HAP-1 (cell line): ENCODE data around the gene SYNJ2BP.
"Not testable (repeated sequence)": the region's sequence is repeated elsewhere in the genome, so short reads cannot be mapped to it uniquely, and the experiment has no call there.

Source experiments
- DNase-seq, 2 experiments: peaks; one replicate each; pipeline ENCODE4 v3.0.0-alpha.2; 2016 to 2020; ENCODE audit warnings: low spot score in 2 of 2
- H3K27me3 ChIP-seq: fragments of 250-450 bp; sonication (Bioruptor Pico); 2 replicates; pipeline ENCODE4 v1.5.1; 2020; ENCODE audit warnings: low read depth, mild to moderate bottlenecking, moderate library complexity
- H3K36me3 ChIP-seq: fragments of 250-450 bp; sonication (Bioruptor Pico); replicated peaks from 2 replicates; pipeline ENCODE4 v1.5.1; 2020; ENCODE audit warnings: mild to moderate bottlenecking
- H3K4me1 ChIP-seq: fragments of 250-450 bp; sonication (Bioruptor Pico); 2 replicates; pipeline ENCODE4 v1.5.1; 2020; ENCODE audit warnings: mild to moderate bottlenecking
- H3K4me3 ChIP-seq: fragments of 250-450 bp; sonication (Bioruptor Pico); 2 replicates; pipeline ENCODE4 v1.5.1; 2020; ENCODE audit warnings: mild to moderate bottlenecking, moderate library complexity
- H3K9me3 ChIP-seq: fragments of 250-450 bp; sonication (Bioruptor Pico); 2 replicates; pipeline ENCODE4 v1.5.1; 2020; ENCODE audit warnings: mild to moderate bottlenecking, moderate library complexity
- in situ Hi-C: fragments of 300-500 bp; cut with MboI; formaldehyde crosslinking; loops from 3 replicates; pipeline ENCODE4 v1.14.3; 2020; ENCODE audit warnings: low sequenced_read_pairs, inconsistent platforms, mixed read lengths

Gene SYNJ2BP

GRCh38 chr14:70416725-70417349 is at the start of gene SYNJ2BP:
Gene SYNJ2BP, minus strand, starts transcription at chr14:70417090. Its CDS starts 127 bp downstream, at chr14:70416963.
- in situ Hi-C loops = no loop called here
- Histone ChIP-seq H3K4me3 (peak within 1 kb of the TSS; percentile 64), H3K9me3 (no peaks in the 10 kb centered on the region), H3K4me1 (peaks cover 5% of the 10 kb centered on the region), H3K36me3 (no peaks in the 10 kb centered on the region; the same call in 1 of the 2 replicates), H3K27me3 (no peaks in the 10 kb centered on the region)
- peak; percentile 75 to 78 for DNase-seq

GRCh38 chr14:70454731-70455130 is 37.8 kb upstream of the SYNJ2BP start:
- in situ Hi-C loops = no loop called here
- H3K4me3 ChIP-seq = no peak overlapping the region
- no peaks in the 10 kb centered on the region for H3K4me1 ChIP-seq
- no peak for DNase-seq
- H3K36me3 ChIP-seq = no peaks in the 10 kb centered on the region
- H3K27me3 ChIP-seq = peaks cover 3% of the 10 kb centered on the region; the same call in 1 of the 2 replicates
- H3K9me3 ChIP-seq = no peaks in the 10 kb centered on the region

GRCh38 chr14:70451874-70452273 is 35.0 kb upstream of the SYNJ2BP start, which contains the start of gene ADAM21:
Gene ADAM21, plus strand, starts transcription at chr14:70452174. Its CDS starts 5,326 bp downstream, at chr14:70457500.
- no peak within 1 kb of the TSS for H3K4me3 ChIP-seq
- no peaks in the 10 kb centered on the region for H3K4me1 ChIP-seq
- H3K9me3 ChIP-seq = no peaks in the 10 kb centered on the region
- DNase-seq = no peak
- H3K27me3 ChIP-seq = peaks cover 2% of the 10 kb centered on the region; the same call in 1 of the 2 replicates
- in situ Hi-C loops = no loop called here
- H3K36me3 ChIP-seq = no peaks in the 10 kb centered on the region

- in situ Hi-C loops = no loop called here
- DNase-seq = no peak
- Histone ChIP-seq H3K9me3 (no peaks in the 10 kb centered on the region), H3K4me1 (no peaks in the 10 kb centered on the region), H3K36me3 (no peaks in the 10 kb centered on the region), H3K4me3 (no peak overlapping the region), H3K27me3 (peaks cover 2% of the 10 kb centered on the region; the same call in 1 of the 2 replicates)
These were observed 31.9 kb upstream of the SYNJ2BP start for GRCh38 chr14:70448633-70449340.

- no peak overlapping the region for H3K4me3 ChIP-seq
- DNase-seq = no peak
- H3K27me3 ChIP-seq = no peaks in the 10 kb centered on the region
- H3K36me3 ChIP-seq = no peaks in the 10 kb centered on the region
- in situ Hi-C loops = no loop called here
- no peaks in the 10 kb centered on the region for H3K4me1 ChIP-seq
- peaks cover 5% of the 10 kb centered on the region; the same call in 1 of the 2 replicates for H3K9me3 ChIP-seq
These were observed 25.9 kb upstream of the SYNJ2BP start for GRCh38 chr14:70442750-70443149.

- peaks cover 5% of the 10 kb centered on the region; the same call in 1 of the 2 replicates for H3K9me3 ChIP-seq
- in situ Hi-C loops = no loop called here
- DNase-seq = no peak
These were observed 24.8 kb upstream of the SYNJ2BP start for GRCh38 chr14:70441641-70442040.

GRCh38 chr14:70436867-70437266 is 20.0 kb upstream of the SYNJ2BP start:
- no peak for DNase-seq
- Histone ChIP-seq H3K4me3 (no peak overlapping the region), H3K36me3 (no peaks in the 10 kb centered on the region), H3K9me3 (no peaks in the 10 kb centered on the region), H3K4me1 (no peaks in the 10 kb centered on the region), H3K27me3 (no peaks in the 10 kb centered on the region)
- in situ Hi-C loops = no loop called here

More at GRCh38 chr14:70441641-70442040, 24.8 kb upstream of the SYNJ2BP start:
- H3K4me3 ChIP-seq = no peak overlapping the region
- no peaks in the 10 kb centered on the region for H3K4me1 ChIP-seq
- H3K36me3 ChIP-seq = no peaks in the 10 kb centered on the region
- H3K27me3 ChIP-seq = no peaks in the 10 kb centered on the region

GRCh38 chr14:70426555-70426954 is 9.7 kb upstream of the SYNJ2BP start:
- H3K9me3 ChIP-seq = not testable (repeated sequence)

GRCh38 chr14:70425354-70425753 is 8.5 kb upstream of the SYNJ2BP start:
- in situ Hi-C loops = no loop called here
- no peak for DNase-seq

More at GRCh38 chr14:70426555-70426954, 9.7 kb upstream of the SYNJ2BP start:
- H3K4me3 ChIP-seq, H3K4me1 ChIP-seq, in situ Hi-C loops, H3K27me3 ChIP-seq, DNase-seq, H3K36me3 ChIP-seq: not testable (repeated sequence)

GRCh38 chr14:70422538-70422937 is 5.6 kb upstream of the SYNJ2BP start:
- no peaks in the 10 kb centered on the region; the same call in 1 of the 2 replicates for H3K27me3 ChIP-seq
- H3K9me3 ChIP-seq = peaks cover 2% of the 10 kb centered on the region; the same call in 1 of the 2 replicates
- H3K36me3 ChIP-seq = no peaks in the 10 kb centered on the region
- DNase-seq = no peak
- no peak overlapping the region for H3K4me3 ChIP-seq
- in situ Hi-C loops = no loop called here
- H3K4me1 ChIP-seq = no peaks in the 10 kb centered on the region

More at GRCh38 chr14:70425354-70425753, 8.5 kb upstream of the SYNJ2BP start:
- Histone ChIP-seq H3K4me3 (no peak overlapping the region), H3K4me1 (no peaks in the 10 kb centered on the region), H3K36me3 (no peaks in the 10 kb centered on the region), H3K27me3 (no peaks in the 10 kb centered on the region; the same call in 1 of the 2 replicates), H3K9me3 (peaks cover 2% of the 10 kb centered on the region; the same call in 1 of the 2 replicates)

GRCh38 chr14:70419270-70419931 is 2.5 kb upstream of the SYNJ2BP start:
- H3K27me3 ChIP-seq, in situ Hi-C loops, H3K4me3 ChIP-seq, H3K36me3 ChIP-seq, DNase-seq, H3K9me3 ChIP-seq, H3K4me1 ChIP-seq: not testable (repeated sequence)

- peak overlapping the region; percentile 64 for H3K4me3 ChIP-seq
- peak in 1 of 2 experiments; percentile 41 for DNase-seq
- no peaks in the 10 kb centered on the region for H3K27me3 ChIP-seq
- peaks cover 5% of the 10 kb centered on the region for H3K4me1 ChIP-seq
- no peaks in the 10 kb centered on the region for H3K9me3 ChIP-seq
- H3K36me3 ChIP-seq = no peaks in the 10 kb centered on the region; the same call in 1 of the 2 replicates
- in situ Hi-C loops = no loop called here
These were observed 559 bp downstream of the SYNJ2BP start for GRCh38 chr14:70416338-70416724.

GRCh38 chr14:70415788-70416187 is 1.1 kb downstream of the SYNJ2BP start:
- in situ Hi-C loops = no loop called here
- H3K4me1 ChIP-seq = peaks cover 5% of the 10 kb centered on the region
- no peaks in the 10 kb centered on the region for H3K9me3 ChIP-seq
- H3K27me3 ChIP-seq = no peaks in the 10 kb centered on the region
- DNase-seq = no peak
- no peaks in the 10 kb centered on the region; the same call in 1 of the 2 replicates for H3K36me3 ChIP-seq
- H3K4me3 ChIP-seq = peak overlapping the region; percentile 64
